AG04450 (cell line): ENCODE results near the gene SLC35G6. TPM values are rescaled to one million over a fixed set of nuclear protein-coding genes. Genes with fewer than 3 reads are reported as not detected.

Experiments used
- CTCF ChIA-PET: fragments of 300-600, 350-600 bp; formaldehyde crosslinking; extraction: SDS; loops from one replicate; lab custom pipeline; 2022; ENCODE audit warnings: antibody characterized with exemption, inconsistent platforms; lab: Charles Lee
- POLR2A ChIA-PET: fragments of 350-600 bp; formaldehyde crosslinking; extraction: SDS; loops from one replicate; lab custom pipeline; 2021; ENCODE audit warnings: antibody characterized with exemption, inconsistent platforms; lab: Yijun Ruan, JAX
- DNase-seq: peaks from one replicate; pipeline ENCODE4 v3.0.0-alpha.2; 2011; ENCODE audit warnings: low read depth, low spot score
- H3K27ac ChIP-seq: one replicate; pipeline ENCODE4 v1.5.1; 2012; ENCODE audit warnings: low read depth, low read length, control low read depth
- H3K27me3 ChIP-seq: one replicate; pipeline ENCODE4 v1.6.0; 2012; ENCODE audit warnings: low read length; ENCODE audit not compliant: control insufficient read depth, insufficient read depth
- H3K4me3 ChIP-seq: 2 replicates; pipeline ENCODE4 v1.5.1; 2011; ENCODE audit warnings: mild to moderate bottlenecking, low read depth, low read length, control low read depth
- H3K9me3 ChIP-seq: 2 replicates; pipeline ENCODE4 v1.5.1; 2012; ENCODE audit warnings: low read length; ENCODE audit not compliant: control insufficient read depth, insufficient read depth
- polyA plus RNA-seq: library from polyadenylated mRNA; depleted of rRNA; stranded (reverse); fragments of >200 nt; gene quantifications from 2 replicates; pipeline ENCODE4 v1.2.3, GENCODE V29; 2011
- TF ChIP-seq, protein P1 (sequence below): IDR thresholded peaks from 2 replicates; pipeline ENCODE4 v1.5.1; 2011; ENCODE audit warnings: low read depth, low read length, control low read depth, inconsistent platforms

The SLC35G6 gene
- polyA plus RNA-seq, 1 experiment: not detected

DNA sequence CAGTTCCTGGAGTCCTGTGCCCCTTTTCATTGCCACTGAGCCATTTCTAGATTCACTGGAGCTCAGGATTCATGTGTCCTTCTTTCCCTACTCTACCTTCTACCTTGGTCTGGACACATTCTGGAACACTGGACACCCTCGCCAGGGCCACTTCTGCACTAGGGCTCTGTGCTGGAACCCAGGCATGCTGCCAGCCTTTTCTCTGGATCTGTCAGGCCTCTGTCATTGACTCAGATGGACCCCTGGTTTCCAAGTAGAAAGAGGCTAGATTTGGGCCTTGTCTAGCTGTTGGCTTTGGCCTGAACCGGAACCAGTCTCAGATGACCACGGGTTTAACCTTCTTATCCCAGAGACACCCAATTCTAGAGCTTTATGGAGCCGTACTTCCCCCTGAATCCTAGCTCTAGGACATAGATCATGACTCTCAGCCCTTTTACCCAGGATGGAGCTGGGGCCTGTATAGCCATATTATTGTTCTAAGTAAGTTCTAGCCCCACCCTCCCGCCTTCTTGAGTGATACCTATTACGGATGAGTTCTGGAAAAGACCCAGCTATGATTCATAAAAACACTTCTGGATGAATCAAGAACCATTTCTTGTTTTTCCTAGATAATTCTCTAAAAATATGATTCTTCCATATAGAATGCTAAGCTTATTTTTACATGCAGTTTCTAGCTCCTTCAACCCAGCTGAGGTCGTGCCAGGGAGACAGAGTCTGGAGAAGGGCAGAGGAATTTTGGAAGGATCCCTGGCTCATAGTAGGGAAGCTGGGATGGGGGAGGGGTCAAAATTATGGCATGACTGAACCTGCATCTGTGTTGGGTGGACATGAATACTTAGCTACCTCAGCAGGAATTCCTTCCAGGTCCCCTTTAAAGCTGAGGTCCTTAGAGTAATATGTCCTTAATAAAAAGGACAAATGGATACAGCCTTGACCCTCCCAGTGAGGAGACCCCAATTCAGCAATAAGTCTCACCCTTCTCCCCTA, 37.5 kb upstream of the SLC35G6 start:
- Histone ChIP-seq H3K4me3 (no peak overlapping the region), H3K9me3 (no peaks in the 10 kb centered on the region; the same call in 1 of the 2 replicates), H3K27me3 (peaks cover 28% of the 10 kb centered on the region), H3K27ac (no peak overlapping the region)
- ChIA-PET CTCF (interaction anchor here (0.6 to 1.9 kb wide), 4 partner anchors 71 to 201 kb away, joined by 3 to 6 read pairs (median 4); partner anchors contain the start of gene GABARAP), POLR2A (interaction anchor here (0.6 to 1.5 kb wide), 5 partner anchors 8 to 40 kb away, joined by 3 to 6 read pairs (median 3); partner anchors contain the start of genes POLR2A and TMEM102)
- TF ChIP-seq, protein P1, sequence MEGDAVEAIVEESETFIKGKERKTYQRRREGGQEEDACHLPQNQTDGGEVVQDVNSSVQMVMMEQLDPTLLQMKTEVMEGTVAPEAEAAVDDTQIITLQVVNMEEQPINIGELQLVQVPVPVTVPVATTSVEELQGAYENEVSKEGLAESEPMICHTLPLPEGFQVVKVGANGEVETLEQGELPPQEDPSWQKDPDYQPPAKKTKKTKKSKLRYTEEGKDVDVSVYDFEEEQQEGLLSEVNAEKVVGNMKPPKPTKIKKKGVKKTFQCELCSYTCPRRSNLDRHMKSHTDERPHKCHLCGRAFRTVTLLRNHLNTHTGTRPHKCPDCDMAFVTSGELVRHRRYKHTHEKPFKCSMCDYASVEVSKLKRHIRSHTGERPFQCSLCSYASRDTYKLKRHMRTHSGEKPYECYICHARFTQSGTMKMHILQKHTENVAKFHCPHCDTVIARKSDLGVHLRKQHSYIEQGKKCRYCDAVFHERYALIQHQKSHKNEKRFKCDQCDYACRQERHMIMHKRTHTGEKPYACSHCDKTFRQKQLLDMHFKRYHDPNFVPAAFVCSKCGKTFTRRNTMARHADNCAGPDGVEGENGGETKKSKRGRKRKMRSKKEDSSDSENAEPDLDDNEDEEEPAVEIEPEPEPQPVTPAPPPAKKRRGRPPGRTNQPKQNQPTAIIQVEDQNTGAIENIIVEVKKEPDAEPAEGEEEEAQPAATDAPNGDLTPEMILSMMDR: no peak
- DNase-seq: no peak

DNA sequence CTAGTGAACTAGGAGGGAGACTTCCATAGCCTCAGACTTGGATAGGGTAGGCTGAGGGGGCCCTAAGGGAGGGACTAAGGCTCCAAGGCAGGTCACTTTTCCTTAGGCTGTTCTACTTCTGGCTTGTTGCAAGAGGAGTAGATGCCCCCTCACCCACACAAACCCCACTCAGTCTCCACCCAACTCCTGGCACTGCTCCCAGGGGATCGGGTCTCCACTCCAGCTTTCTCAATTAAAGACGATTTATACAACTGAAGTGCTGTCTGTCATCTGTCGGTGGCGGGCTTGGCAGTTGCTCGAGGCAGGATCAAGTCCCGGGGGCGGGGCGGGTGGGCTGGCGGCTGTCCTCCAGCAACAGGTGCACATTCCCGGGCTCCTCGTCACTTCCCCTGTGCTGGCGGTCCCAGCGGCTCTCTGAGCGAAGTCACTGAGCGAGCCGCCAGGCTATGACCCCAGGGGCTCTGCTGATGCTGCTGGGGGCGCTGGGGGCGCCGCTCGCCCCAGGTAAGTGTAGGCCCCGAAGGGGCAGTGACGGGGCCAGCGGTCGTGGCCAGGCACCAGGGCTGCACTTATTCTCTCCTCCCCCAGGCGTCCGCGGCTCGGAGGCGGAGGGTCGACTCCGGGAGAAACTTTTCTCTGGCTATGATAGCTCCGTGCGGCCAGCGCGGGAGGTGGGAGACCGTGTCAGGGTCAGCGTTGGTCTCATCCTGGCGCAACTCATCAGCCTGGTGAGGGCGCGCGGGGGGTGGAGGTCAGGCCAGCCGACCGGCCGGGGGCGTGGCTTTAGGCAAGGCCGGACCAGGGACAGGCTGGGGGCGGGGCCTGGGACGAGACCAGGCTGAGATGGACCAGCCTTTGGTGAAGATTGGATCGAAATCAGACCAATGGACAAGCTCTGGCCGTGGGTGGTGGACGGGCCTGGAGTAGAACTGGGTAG, 36.3 kb upstream of the SLC35G6 start, which contains the start of gene CHRNB1:
TSS of gene CHRNB1 (plus strand) at position 380 of the 937 bp plus-strand sequence. CDS start at position 447, 67 bp downstream.
- no peak for DNase-seq
- POLR2A ChIA-PET: interaction anchor here (0.7 to 1.5 kb wide), 2 partner anchors 8 to 39 kb away, joined by 3 to 6 read pairs; partner anchors contain the start of gene POLR2A
- H3K27ac ChIP-seq: no peak within 1 kb of the TSS
- H3K4me3 ChIP-seq: peak within 1 kb of the TSS; percentile 46
- CTCF ChIA-PET: interaction anchor here (0.8 to 3.6 kb wide), 2 partner anchors 8 to 22 kb away, joined by 7 to 14 read pairs; no protein-coding TSS in a partner anchor
- TF ChIP-seq, protein P1: no peak
- peaks cover 20% of the 10 kb centered on the region for H3K27me3 ChIP-seq
- H3K9me3 ChIP-seq: no peaks in the 10 kb centered on the region; the same call in 1 of the 2 replicates

DNA sequence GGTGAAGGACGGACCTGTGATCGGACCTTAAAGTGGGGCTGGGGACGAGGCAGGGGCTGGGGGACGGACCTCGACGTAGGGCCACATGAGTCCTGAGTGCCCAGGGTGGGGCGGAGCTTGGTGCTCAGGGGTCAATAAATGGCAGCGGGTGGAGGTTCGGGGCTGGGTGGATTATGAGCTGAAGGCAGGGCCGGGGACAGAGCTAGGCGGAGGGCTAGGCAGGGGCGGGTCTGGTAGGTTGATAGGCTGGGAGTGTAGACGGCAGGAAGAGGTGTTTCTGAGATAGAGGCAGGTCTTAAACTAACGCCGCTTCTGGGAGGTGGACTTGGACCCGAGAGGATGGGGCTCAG, 35.7 kb upstream of the SLC35G6 start:
- POLR2A ChIA-PET: interaction anchor here (0.6 to 1.0 kb wide), 4 partner anchors 9 to 116 kb away, joined by 3 to 8 read pairs (median 5); partner anchors contain the start of gene TMEM102
- no peaks in the 10 kb centered on the region; the same call in 1 of the 2 replicates for H3K9me3 ChIP-seq
- no peak for DNase-seq

DNA sequence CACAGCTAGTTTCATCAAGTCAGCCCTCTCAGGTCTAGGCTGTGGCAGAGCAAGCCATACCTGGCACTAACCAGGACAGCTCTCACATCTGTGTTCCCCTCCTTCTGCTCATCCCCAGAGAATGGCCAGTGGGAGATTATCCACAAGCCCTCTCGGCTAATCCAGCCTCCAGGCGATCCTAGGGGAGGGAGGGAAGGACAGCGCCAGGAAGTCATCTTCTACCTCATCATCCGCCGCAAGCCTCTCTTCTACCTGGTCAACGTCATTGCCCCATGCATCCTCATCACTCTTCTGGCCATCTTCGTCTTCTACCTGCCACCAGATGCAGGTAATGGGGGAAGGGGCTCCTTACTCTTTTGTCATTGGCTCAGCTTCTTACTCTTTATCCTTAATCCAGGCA, 32.8 kb upstream of the SLC35G6 start:
- ChIA-PET POLR2A (interaction anchor here (0.7 kb wide), 1 partner anchor 118 kb away, joined by 4 read pairs; no protein-coding TSS in a partner anchor), CTCF (interaction anchor here (0.6 to 3.6 kb wide), 2 partner anchors 8 to 12 kb away, joined by 3 to 14 read pairs; no protein-coding TSS in a partner anchor)
- no peak for DNase-seq
- H3K4me3 ChIP-seq: no peak overlapping the region
- H3K27ac ChIP-seq: no peak overlapping the region
- H3K9me3 ChIP-seq: no peaks in the 10 kb centered on the region; the same call in 1 of the 2 replicates
- TF ChIP-seq, protein P1: no peak
- H3K27me3 ChIP-seq: peaks cover 12% of the 10 kb centered on the region

More for the DNA sequence above, 35.7 kb upstream of the SLC35G6 start:
- no peak overlapping the region for H3K27ac ChIP-seq
- peak overlapping the region; percentile 46; the same call in 1 of the 2 replicates for H3K4me3 ChIP-seq
- TF ChIP-seq, protein P1: no peak
- CTCF ChIA-PET: interaction anchor here (0.8 to 3.6 kb wide), 2 partner anchors 9 to 22 kb away, joined by 7 to 14 read pairs; no protein-coding TSS in a partner anchor
- H3K27me3 ChIP-seq: peaks cover 14% of the 10 kb centered on the region
